ENCODE results near the gene NSUN7. TPM values are rescaled to one million over a fixed set of nuclear protein-coding genes. Genes with fewer than 3 reads are reported as not detected.
"Not testable (repeated sequence)": the region's sequence is repeated elsewhere in the genome, so short reads cannot be mapped to it uniquely, and the experiment has no call there.

The NSUN7 gene
- total RNA-seq (ENCODE audit: insufficient read depth, low replicate concordance): 0.48 TPM

DNA sequence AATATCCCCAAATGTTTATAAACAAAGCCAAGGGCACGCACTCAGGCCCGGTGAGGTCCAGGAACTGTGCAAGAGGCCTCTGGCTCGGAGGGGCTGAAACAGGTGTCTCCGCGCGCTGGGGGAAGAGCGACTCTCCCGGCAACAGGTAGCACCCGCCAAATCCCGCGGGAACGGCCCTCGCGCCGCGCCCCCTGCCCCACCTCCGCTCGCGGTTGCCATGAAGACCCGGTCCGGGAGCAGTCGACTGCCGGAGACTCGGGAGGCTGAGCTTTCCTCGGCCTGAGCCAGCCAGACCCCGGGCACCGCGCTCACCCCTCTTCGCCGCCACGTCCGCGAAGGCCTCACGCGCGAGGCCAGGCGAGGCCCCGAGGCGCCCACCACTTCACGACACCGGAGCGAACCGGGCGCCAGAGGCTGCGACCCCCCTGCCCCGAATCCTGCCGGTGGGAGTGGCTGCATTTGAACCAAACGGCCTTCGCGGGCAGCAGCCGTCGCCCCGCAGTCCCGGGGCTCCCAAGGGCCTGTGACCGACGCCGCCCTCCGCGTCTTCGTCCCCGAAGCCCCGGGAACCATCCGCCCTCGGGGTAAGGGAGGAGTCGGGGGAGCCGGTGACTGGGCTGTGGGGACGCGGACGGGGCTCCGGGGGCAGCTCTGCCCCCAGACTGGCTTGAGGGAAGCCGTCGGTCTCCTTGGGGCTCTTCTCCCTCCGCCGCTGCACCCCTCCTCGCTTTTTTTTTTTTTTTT lies at the start of gene NSUN7:
Gene NSUN7 (plus strand): TSS at position 239 of the 744 bp plus-strand sequence. CDS start 739 bp downstream, outside the sequence.
- peak; percentile 75 for DNase-seq (ENCODE audit: low spot score)

DNA sequence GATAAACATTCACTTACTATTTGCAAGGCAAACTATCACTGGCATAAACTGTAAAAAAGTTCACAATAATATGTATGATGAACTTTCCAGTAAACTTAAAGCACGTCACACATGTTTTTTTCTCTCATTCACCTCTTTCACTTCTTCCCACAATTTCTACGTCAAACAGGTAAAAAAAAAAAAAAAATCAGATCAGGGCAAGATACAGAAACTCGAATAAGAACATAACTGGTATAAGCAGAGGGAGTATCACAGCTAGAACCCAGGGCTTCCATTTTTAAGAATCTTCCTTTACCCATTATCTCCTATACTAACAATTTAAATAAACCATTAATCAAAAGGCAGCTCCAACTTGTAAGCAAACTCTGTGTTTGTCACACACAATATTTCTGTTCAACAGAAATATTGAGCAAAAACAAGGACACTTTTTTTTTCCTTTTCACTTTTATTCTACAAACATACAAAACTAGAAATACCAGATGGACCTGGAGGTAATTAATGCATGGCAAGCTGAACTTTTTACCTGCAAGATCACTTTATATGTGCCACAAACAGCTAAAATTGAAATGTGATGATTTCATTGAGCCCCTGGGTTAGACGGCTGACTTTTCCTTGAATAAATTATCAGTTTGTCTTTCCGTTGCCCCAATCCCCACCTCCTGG lies 47.5 kb upstream of the NSUN7 start:
- DNase-seq (ENCODE audit: low spot score): peak; percentile 42

DNA sequence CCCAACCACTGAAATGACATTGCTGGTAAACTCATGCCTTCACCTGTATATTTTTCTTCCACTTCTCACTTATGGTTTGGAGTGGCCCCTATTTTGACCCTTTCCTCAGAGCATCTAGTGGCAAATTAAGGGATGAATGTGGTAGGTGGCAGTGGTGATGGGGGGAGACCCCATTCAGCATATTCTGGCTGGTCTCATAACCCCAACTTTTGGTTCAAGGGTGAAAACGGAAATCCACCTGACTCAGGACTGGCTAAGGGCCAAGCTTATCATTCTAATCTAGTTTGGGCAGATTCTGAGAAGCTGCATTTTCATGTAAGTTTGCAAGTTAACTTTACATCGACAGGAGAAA lies 47.0 kb upstream of the NSUN7 start:
- peak; percentile 11 for DNase-seq (ENCODE audit: low spot score)

DNA sequence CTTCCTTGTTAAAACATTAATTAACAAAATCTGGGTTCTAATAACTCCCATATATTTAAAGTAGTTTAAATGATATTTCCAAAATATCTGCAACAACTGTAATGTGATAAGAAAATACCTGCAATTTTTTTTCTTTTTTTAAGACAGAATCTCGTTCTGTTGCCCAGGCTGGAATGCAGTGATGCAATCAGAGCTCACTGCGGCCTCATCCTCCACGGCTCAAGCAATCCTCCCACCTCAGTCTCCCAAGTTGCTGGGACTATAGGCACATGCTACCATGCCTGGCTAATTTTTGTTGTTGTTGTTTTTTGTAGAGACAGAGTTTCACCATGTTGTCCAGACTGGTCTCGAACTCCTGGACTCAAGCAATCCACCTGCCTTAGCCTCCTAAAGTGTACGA lies 45.7 kb upstream of the NSUN7 start:
- no peak for DNase-seq (ENCODE audit: low spot score)

DNA sequence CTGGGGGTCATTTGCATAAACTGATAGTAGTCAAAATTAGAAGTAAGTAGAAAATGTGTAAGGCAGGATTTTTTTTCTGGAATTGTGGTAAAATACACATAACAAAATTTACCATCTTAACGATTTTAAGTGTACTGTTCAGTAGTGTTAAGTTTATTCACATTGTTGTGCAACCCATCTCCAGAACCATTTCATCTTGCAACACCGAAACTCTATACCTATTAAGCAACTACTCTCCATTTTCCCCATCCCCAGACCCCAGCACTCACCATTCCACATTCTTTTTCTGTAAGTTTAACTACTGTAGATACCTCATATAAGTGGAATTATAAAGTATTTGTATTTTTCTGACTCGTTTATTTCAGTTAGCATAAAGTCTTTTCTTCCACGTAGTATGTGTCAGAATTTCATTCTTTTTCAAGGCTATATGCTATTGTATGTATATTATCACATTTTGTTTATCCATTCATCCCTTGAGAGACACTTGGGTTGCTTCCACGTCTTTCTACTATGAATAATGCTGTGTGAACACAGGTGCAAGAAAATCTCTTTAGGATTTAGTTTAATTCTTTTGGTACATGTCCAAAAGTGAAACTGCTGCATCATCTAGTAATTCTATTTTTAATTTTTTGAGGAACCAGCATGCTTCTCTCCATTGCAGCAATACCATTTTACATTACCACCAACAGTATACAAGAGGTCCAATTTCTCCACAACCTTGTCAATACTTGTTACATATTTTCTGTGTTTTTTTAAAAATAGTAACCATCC lies 39.1 kb upstream of the NSUN7 start:
- no peak for DNase-seq (ENCODE audit: low spot score)

GRCh38 chr4:40713001-40713400 lies 36.8 kb upstream of the NSUN7 start:
- not testable (repeated sequence) for DNase-seq (ENCODE audit: low spot score)

DNA sequence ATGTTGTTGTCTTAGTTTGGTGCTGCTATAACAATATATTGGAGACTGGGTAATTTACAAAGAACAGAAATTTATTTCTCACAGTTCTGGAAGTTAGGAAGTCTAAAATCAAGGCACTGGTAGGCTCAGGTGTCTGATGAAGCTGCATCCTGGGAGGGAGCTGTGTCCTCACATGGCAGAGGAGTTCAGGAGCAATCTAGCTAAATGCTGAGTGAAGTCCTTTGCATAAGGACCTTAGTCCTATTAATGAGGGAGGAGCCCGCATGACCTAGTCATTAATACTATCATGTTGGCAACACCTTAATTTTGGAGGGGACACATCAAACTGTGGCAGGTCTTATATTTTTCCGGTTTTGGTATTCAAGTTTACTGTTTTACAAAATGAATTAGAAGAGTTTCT lies 36.0 kb upstream of the NSUN7 start:
- no peak for DNase-seq (ENCODE audit: low spot score)

- DNase-seq (ENCODE audit: low spot score): no peak
Measured at GRCh38 chr4:40718586-40718985, 31.2 kb upstream of the NSUN7 start.

GRCh38 chr4:40719008-40719623 lies 30.6 kb upstream of the NSUN7 start:
- DNase-seq (ENCODE audit: low spot score): peak; percentile 72

DNA sequence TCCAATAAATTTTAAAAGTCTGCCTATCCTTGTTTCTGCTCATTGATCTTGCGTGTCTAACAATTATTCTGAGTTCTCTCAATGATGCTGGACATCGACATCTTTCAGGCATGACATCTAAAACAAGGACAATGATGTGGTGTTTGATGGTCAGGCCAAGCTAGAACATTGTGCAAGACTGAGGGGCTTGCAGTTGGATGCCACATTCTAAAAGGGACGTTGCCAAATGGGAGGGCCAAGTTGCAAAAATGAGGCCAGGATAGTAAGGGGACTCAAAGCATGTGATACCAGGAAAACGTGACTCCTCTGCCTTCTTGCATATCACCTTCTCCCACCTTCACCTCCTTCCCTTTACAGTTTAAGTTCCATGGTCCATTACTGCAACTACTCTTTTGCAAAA lies 29.4 kb upstream of the NSUN7 start:
- DNase-seq (ENCODE audit: low spot score): no peak

DNA sequence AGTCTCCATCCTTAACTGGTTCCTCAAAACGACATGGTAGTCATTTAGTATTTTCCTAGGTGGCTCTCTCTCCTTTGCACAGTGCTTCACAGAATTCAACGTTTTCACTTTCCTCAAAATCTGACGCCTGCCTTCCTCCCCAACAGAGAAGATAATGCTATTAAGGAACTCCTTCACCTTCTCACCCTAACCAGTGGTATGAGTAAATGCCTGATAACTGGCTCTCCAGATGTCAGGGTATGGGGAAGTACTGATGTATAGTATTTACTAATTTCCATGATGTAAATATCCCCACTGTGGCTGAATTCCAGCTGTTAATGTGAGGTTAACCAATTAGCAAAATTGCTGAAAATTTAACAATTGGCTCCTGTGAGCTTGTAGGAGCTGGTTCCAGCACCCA lies 28.8 kb upstream of the NSUN7 start:
- no peak for DNase-seq (ENCODE audit: low spot score)

DNA sequence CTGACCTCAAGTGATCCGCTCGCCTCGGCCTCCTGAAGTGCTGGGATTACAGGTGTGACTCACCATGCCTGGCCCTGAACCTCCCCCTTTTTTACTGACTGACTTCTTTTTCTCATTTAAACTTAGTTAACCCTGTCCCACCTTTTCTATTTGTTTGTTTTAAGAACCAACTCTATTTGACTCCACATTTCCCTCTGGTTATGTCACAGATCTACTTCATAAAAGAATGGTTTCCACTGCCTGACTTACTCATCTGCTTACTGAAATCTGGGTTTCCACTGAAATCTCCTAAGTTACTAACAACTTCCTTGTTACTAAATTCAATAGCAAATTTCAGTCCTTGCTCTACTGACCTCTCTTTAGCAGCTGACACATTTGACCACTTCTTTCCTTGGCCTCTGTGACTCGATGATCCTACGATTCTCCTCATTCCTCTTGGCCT lies 28.0 kb upstream of the NSUN7 start:
- no peak for DNase-seq (ENCODE audit: low spot score)

DNA sequence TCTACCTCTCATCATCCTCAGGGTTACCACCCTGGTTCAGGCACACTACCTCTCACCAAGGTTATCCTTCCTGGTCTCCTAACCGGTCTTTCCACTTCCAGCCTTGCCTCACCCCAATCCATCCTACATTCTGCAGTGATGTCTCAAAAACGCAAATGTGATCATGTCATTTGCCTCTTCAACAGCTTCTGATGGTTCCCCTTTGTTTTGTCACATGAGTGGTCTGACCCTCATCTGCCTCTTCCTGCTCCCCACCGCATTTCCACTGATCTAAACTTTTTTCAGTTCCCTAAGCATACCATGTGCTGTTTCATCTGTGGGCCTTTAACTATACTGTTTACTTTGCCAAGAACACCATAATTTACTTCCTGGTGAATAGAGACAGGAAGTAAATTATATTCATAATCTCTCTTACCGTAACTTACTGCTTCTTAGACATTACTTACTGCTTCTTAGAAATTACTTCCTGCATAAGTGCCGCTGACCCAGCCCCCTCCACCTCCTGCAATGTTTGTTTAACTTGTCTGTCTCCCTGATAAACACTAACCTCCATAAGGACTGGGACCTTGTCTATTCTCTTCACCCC lies 27.1 kb upstream of the NSUN7 start:
- peak; percentile 40 for DNase-seq (ENCODE audit: low spot score)

- DNase-seq (ENCODE audit: low spot score): no peak
Measured at GRCh38 chr4:40723728-40724127, 26.0 kb upstream of the NSUN7 start.

DNA sequence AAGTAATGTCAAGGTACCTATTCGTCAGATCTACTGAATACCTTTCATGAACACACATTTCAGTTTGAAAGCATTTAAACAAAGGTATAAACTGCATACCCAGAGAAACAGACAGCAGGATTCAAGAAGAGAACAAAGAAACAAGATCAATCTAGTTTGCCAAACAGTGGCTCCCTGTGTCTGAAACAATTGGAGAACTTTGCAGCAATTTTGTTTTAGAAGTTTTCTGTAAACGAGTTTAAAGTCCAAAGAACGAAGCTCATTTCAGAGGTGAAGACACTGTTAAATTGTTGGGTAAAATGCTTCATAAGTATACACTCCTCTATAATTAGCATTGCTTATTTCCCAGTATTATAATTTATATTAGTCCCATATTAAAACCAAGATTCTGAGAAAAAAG lies 21.4 kb upstream of the NSUN7 start:
- DNase-seq (ENCODE audit: low spot score): no peak

DNA sequence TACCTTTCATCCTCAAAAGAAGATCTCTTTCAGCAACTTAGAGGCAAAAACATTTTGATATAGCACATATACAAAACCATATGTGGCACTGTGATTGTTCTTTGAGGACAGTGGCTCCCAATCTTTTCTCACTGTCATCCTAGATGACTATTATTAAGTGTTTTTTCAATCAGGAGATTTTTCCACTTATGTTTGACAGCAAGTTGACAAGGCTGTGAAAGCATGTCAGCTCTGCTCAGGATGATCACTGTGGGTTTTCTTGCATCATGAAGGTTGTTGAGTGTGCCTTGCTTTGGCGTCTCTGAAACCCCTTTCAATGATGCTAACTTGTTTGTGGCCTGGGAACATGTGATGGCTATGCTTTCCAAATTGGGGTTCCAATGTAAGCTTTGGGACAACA lies 20.2 kb upstream of the NSUN7 start:
- DNase-seq (ENCODE audit: low spot score): no peak

- no peak for DNase-seq (ENCODE audit: low spot score)
Measured at GRCh38 chr4:40730091-40730679, 19.6 kb upstream of the NSUN7 start.

- no peak for DNase-seq (ENCODE audit: low spot score)
Measured at GRCh38 chr4:40731361-40731760, 18.4 kb upstream of the NSUN7 start.

DNA sequence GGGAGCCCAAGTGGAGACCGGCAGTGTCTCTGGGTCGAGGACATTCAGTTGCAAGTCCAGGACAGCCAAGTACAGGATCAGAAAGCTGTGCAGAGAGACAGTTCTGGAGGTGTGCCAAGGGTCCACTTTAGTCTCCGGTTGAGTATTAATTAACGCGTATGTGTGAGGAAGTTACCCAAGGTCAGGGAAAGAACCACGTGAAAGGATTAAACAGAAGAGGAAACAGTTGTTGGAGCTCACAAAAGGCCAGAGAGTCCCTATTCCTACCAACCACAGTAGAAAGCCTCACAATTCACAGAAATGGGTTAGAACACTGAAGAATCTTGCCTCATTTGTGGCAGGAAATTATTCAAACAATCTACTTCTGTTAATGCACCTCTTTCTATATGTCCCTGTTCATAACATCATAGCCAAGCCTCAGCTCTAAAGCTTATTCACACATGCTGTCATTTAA lies 17.9 kb upstream of the NSUN7 start:
- DNase-seq (ENCODE audit: low spot score): peak; percentile 23

DNA sequence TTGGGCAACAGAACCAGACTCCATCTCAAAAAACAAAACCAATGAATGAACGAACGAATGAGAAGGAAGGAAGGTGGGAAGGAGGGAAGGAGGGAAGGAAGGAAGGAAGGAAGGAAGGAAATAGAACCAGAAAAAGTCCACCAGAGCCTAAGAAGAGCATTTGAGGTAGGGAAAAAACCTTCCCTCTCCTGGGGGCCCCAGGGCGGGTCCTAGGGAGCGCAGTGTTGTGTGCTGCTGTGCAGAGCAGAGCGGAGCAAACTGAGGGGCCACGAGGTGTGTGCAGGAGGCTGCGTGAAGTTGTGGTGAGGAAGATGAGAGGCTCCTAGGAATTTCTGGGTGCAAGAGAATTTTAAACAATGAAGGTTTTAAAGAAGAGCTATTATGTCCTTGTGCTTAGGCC lies 16.0 kb upstream of the NSUN7 start:
- DNase-seq (ENCODE audit: low spot score): no peak

- no peak for DNase-seq (ENCODE audit: low spot score)
Measured at GRCh38 chr4:40734497-40734896, 15.3 kb upstream of the NSUN7 start.

All from umbilical cord (tissue), 2 donors.